ENCODE results near the gene ZNRF1. TPM values are rescaled to one million over a fixed set of nuclear protein-coding genes. Genes with fewer than 3 reads are reported as not detected.

Gene ZNRF1
- total RNA-seq, 1 donor from 2014 or later, result 2.8 TPM

GRCh38 chr16:75073545-75074303, 74.9 kb downstream of the ZNRF1 start:
- Mint-ChIP-seq H3K27me3 (peaks cover 22% of the 10 kb centered on the region), H3K4me3 (no peak overlapping the region), H3K36me3 (ENCODE audit: low read depth) (no peaks in the 10 kb centered on the region), H3K27ac (no peak overlapping the region), H3K9me3 (no peaks in the 10 kb centered on the region), H3K4me1 (peaks cover 36% of the 10 kb centered on the region)
- no peak for DNase-seq
- intact Hi-C loops (cut with micrococcal nuclease), result loop anchor here (2.0 kb wide), 1 partner anchor 75 kb away; the partner anchor contains the start of gene ZNRF1
- ChIA-PET CTCF (no interaction called here), POLR2A (no interaction called here)
- ATAC-seq (ENCODE audit: low read depth), result no peak
- no peak for TF ChIP-seq CTCF (IDR thresholded peaks at IDR 0.05)

- Mint-ChIP-seq H3K4me3 (no peak overlapping the region), H3K9me3 (no peaks in the 10 kb centered on the region), H3K27ac (no peak overlapping the region), H3K36me3 (ENCODE audit: low read depth) (no peaks in the 10 kb centered on the region), H3K4me1 (peaks cover 36% of the 10 kb centered on the region), H3K27me3 (peaks cover 24% of the 10 kb centered on the region)
- POLR2A ChIA-PET, result interaction anchor here (0.5 to 1.2 kb wide), 4 partner anchors 35 to 407 kb away, joined by 3 to 5 read pairs (median 4); partner anchors contain the start of gene RFWD3
- intact Hi-C loops (cut with micrococcal nuclease), result loop anchor here (2.0 kb wide), 1 partner anchor 76 kb away; the partner anchor contains the start of gene ZNRF1
- ATAC-seq (ENCODE audit: low read depth) (no peak), DNase-seq (no peak)
- CTCF ChIA-PET, result interaction anchor here (1.1 kb wide), 1 partner anchor 37 kb away, joined by 5 read pairs; no protein-coding TSS in a partner anchor
- TF ChIP-seq CTCF (IDR thresholded peaks at IDR 0.05), result no peak
Measured at GRCh38 chr16:75074304-75074793, 75.5 kb downstream of the ZNRF1 start.

DNA sequence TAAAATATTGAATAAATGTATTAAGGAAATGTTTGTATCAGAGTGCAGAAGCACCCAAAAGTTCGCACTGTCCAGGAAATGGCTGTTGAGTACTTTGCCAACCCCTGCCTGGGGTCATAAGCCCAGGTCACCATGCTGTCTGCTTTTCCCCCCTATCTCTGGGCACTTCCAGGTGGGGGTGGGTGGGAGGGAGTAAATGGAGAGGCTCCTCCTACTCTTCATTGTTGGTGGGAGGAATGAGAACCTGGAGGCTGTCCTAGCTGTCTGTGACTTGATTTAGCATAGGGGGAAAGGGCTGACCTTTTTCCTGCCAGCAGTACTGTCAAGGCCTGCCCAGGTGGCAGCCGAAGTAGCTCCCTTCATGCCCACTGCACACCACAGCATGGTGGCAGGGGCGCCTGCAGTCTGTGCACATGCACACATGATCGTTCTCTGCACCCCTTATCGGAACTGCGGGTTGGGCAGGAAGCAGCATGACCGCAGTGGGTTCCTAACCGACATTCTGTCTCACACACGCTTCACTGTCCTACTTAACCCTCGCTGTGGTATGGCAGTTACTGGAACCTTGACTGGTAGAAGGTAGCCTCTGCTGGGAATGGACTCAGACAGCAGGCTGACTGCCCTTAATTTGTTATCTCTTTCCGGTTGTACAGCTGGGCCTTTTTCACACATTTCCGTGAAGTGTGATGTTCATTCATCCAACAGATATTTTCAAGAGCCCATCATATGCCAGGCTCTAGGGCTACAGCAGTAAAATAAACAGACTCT, 76.3 kb downstream of the ZNRF1 start:
- Mint-ChIP-seq H3K36me3 (ENCODE audit: low read depth) (no peaks in the 10 kb centered on the region), H3K4me1 (peaks cover 36% of the 10 kb centered on the region), H3K27ac (peak overlapping the region; percentile 36), H3K27me3 (peaks cover 24% of the 10 kb centered on the region), H3K9me3 (no peaks in the 10 kb centered on the region), H3K4me3 (peak overlapping the region; percentile 0)
- intact Hi-C loops (cut with micrococcal nuclease), result loop anchor here (1.0 to 2.0 kb wide), 2 partner anchors 36 to 76 kb away; partner anchors contain the start of gene ZNRF1
- DNase-seq (peak; percentile 37), ATAC-seq (ENCODE audit: low read depth) (peak; percentile 95)
- CTCF ChIA-PET, result interaction anchor here (1.1 kb wide), 1 partner anchor 36 kb away, joined by 5 read pairs; no protein-coding TSS in a partner anchor
- POLR2A ChIA-PET, result interaction anchor here (0.5 to 1.2 kb wide), 4 partner anchors 34 to 408 kb away, joined by 3 to 5 read pairs (median 4); partner anchors contain the start of gene RFWD3
- TF ChIP-seq CTCF (IDR thresholded peaks at IDR 0.05), result no peak

DNA sequence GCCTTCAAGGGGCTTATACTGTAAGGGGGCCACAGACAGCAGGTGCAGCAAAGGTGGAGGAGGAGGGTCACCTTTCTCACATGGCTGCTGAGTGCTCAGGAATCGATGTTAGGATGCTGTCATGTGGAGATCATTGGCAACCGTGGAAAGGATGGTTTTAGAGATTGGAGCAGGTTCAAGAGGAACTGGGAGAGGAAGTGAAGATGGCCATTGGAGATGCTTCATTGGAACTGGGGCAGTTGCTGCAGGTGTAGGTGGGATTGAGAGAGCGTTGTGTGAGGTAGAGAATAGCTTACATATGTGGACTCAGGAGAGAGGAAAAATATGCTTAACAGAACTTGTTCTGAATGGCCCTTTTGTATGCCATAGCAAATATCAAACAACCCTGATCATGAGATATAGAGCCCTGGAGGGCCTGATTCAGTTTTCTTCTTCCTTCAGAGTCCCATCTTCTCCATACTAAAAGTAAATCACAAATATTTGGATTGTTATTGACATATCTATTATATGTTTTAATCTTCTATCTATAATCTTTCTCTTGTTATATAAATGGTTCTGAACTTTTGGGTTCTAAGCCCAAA, 77.0 kb downstream of the ZNRF1 start:
- intact Hi-C loops (cut with micrococcal nuclease), result loop anchor here (1.0 to 2.0 kb wide), 2 partner anchors 36 to 77 kb away; partner anchors contain the start of gene ZNRF1
- Mint-ChIP-seq H3K27ac (peak overlapping the region; percentile 36), H3K4me1 (peaks cover 36% of the 10 kb centered on the region), H3K27me3 (peaks cover 26% of the 10 kb centered on the region), H3K9me3 (no peaks in the 10 kb centered on the region), H3K4me3 (peak overlapping the region; percentile 0), H3K36me3 (ENCODE audit: low read depth) (no peaks in the 10 kb centered on the region)
- peak; percentile 3 for ATAC-seq (ENCODE audit: low read depth)
- POLR2A ChIA-PET, result interaction anchor here (1.2 kb wide), 1 partner anchor 35 kb away, joined by 5 read pairs; no protein-coding TSS in a partner anchor
- no peak for TF ChIP-seq CTCF (IDR thresholded peaks at IDR 0.05)
- DNase-seq, result no peak
- CTCF ChIA-PET, result interaction anchor here (1.1 kb wide), 1 partner anchor 36 kb away, joined by 5 read pairs; no protein-coding TSS in a partner anchor

All from activated B cell treated with CpG ODN at 0.5 μM for 24 hours (primary cell).